GM23338 (cell line): ENCODE measurements around the gene HNRNPC. TPM values are rescaled to one million over a fixed set of nuclear protein-coding genes. Genes with fewer than 3 reads are reported as not detected.

Source experiments
- ATAC-seq: fragments of 200-7000 bp; cut with Tn5 transposase; 3 replicates; pipeline ENCODE4 v1.9.1; 2020
- DNase-seq: peaks from one replicate; pipeline ENCODE4 v3.0.0-alpha.2; 2015; ENCODE audit warnings: low spot score
- H2AFZ ChIP-seq: fragments of 200-600 bp; sonication (generic); 2 replicates; pipeline ENCODE4 v1.8.0; 2016; ENCODE audit warnings: antibody characterized with exemption, mild to moderate bottlenecking, moderate library complexity
- H3F3A ChIP-seq: fragments of 200-600 bp; sonication (generic); replicated peaks from 2 replicates; pipeline ENCODE4 v1.8.0; 2017; ENCODE audit warnings: antibody characterized with exemption, mixed run types, low read depth
- H3K27ac ChIP-seq: fragments of 200-600 bp; sonication (generic); 2 replicates; pipeline ENCODE4 v1.6.1; 2016; ENCODE audit warnings: low read depth
- H3K27me3 ChIP-seq: fragments of 200-600 bp; sonication (generic); 2 replicates; pipeline ENCODE4 v1.8.0; 2016; ENCODE audit warnings: mild to moderate bottlenecking, mixed run types, moderate library complexity; ENCODE audit not compliant: insufficient read depth
- H3K36me3 ChIP-seq: fragments of 200-600 bp; sonication (generic); 2 replicates; pipeline ENCODE4 v1.8.0; 2016; ENCODE audit warnings: mild to moderate bottlenecking; ENCODE audit not compliant: insufficient read depth
- H3K4me1 ChIP-seq: fragments of 200-600 bp; sonication (generic); 2 replicates; pipeline ENCODE4 v1.8.0; 2016; ENCODE audit warnings: mild to moderate bottlenecking, moderate library complexity; ENCODE audit not compliant: insufficient read depth
- H3K4me2 ChIP-seq: fragments of 200-600 bp; sonication (generic); 2 replicates; pipeline ENCODE4 v1.7.1; 2017; ENCODE audit warnings: mixed run types
- H3K4me3 ChIP-seq: fragments of 200-600 bp; sonication (generic); 2 replicates; pipeline ENCODE4 v1.6.1; 2016; ENCODE audit warnings: mixed run types
- H3K79me2 ChIP-seq: fragments of 200-600 bp; sonication (generic); replicated peaks from 2 replicates; pipeline ENCODE4 v1.8.0; 2017; ENCODE audit warnings: mild to moderate bottlenecking; ENCODE audit not compliant: insufficient read depth
- H3K9me2 ChIP-seq: fragments of 200-600 bp; sonication (generic); 2 replicates; pipeline ENCODE4 v1.8.0; 2017; ENCODE audit not compliant: insufficient read depth
- H4K20me1 ChIP-seq: fragments of 200-600 bp; sonication (generic); replicated peaks from 2 replicates; pipeline ENCODE4 v1.8.0; 2017; ENCODE audit warnings: mild to moderate bottlenecking; ENCODE audit not compliant: insufficient read depth
- H3K27ac Mint-ChIP-seq: 2 replicates; pipeline ENCODE4 v1.8.0; 2020; ENCODE audit warnings: inconsistent platforms, mild to moderate bottlenecking, moderate library complexity, mixed read lengths
- H3K27me3 Mint-ChIP-seq: 3 replicates; pipeline ENCODE4 v1.8.0; 2022; ENCODE audit warnings: low read depth, mild to moderate bottlenecking, moderate library complexity, mixed read lengths, inconsistent platforms; ENCODE audit not compliant: insufficient read depth, poor library complexity
- H3K36me3 Mint-ChIP-seq: 3 replicates; pipeline ENCODE4 v1.8.0; 2021; ENCODE audit warnings: low read depth, mild to moderate bottlenecking, inconsistent platforms, moderate library complexity, mixed read lengths
- H3K4me1 Mint-ChIP-seq: 3 replicates; pipeline ENCODE4 v1.8.0; 2020; ENCODE audit warnings: mild to moderate bottlenecking, inconsistent platforms, mixed read lengths
- H3K4me3 Mint-ChIP-seq: 3 replicates; pipeline ENCODE4 v1.8.0; 2021; ENCODE audit warnings: moderate library complexity, mild to moderate bottlenecking, inconsistent platforms, mixed read lengths
- H3K9me3 Mint-ChIP-seq: 3 replicates; pipeline ENCODE4 v1.8.0; 2020; ENCODE audit warnings: moderate library complexity, mild to moderate bottlenecking, inconsistent platforms, mixed read lengths
- CREB1 ChIP-seq: fragments of 250-450 bp; sonication (Bioruptor Pico); IDR thresholded peaks from 2 replicates; pipeline ENCODE4 v1.5.0; 2020; ENCODE audit warnings: low read depth, mild to moderate bottlenecking, moderate library complexity
- EZH2 ChIP-seq: fragments of 200-600 bp; sonication (generic); IDR thresholded peaks from one replicate; pipeline ENCODE4 v1.8.0; 2017; ENCODE audit warnings: antibody characterized with exemption, mild to moderate bottlenecking, low read depth; ENCODE audit not compliant: unreplicated experiment
- EZH2phosphoT487 ChIP-seq: fragments of 200-600 bp; sonication (generic); IDR thresholded peaks from one replicate; pipeline ENCODE4 v1.8.1; 2018; ENCODE audit warnings: antibody characterized with exemption; ENCODE audit not compliant: unreplicated experiment
- JUNB ChIP-seq: IDR thresholded peaks from one replicate; pipeline ENCODE4 v1.6.1; 2016; ENCODE audit warnings: antibody characterized with exemption; ENCODE audit not compliant: unreplicated experiment
- NANOG ChIP-seq: IDR thresholded peaks from 2 replicates; pipeline ENCODE4 v1.6.1; 2016; ENCODE audit warnings: antibody characterized with exemption, borderline replicate concordance
- POLR2AphosphoS5 ChIP-seq: IDR thresholded peaks from 2 replicates; pipeline ENCODE4 v1.6.1; 2016; ENCODE audit warnings: antibody characterized with exemption, low read depth
- STAT1 ChIP-seq: IDR thresholded peaks from one replicate; pipeline ENCODE4 v1.6.1; 2016; ENCODE audit warnings: antibody characterized with exemption; ENCODE audit not compliant: unreplicated experiment
- ZNF114 ChIP-seq: fragments of 250-450 bp; sonication (Bioruptor Pico); IDR thresholded peaks from 2 replicates; pipeline ENCODE4 v1.5.0; 2020; ENCODE audit warnings: mild to moderate bottlenecking, moderate library complexity
- ZNF331 ChIP-seq: fragments of 250-450 bp; sonication (Bioruptor Pico); IDR thresholded peaks from 2 replicates; pipeline ENCODE4 v1.5.0; 2020; ENCODE audit warnings: low read depth, mild to moderate bottlenecking, moderate library complexity
- polyA plus RNA-seq: library from polyadenylated mRNA; unstranded; fragments of >200 nt; fragmentation: Nextera tagmentation; extraction: Ambion mirVana; gene quantifications from 2 replicates; pipeline ENCODE4 v1.2.1, GENCODE V29; 2016
- total RNA-seq: library from RNA; depleted of rRNA; stranded (reverse); fragments of >200 nt; shearing (Covaris generic); gene quantifications from 2 replicates; pipeline ENCODE4 v1.2.3, GENCODE V29; 2014
- TF ChIP-seq, protein P1 (sequence below): IDR thresholded peaks from one replicate; pipeline ENCODE4 v1.6.1; 2018; ENCODE audit warnings: antibody characterized with exemption; ENCODE audit not compliant: unreplicated experiment
- TF ChIP-seq, protein P2 (sequence below), 2 experiments: fragments of 200-600 bp in 1 of 2; sonication (generic) in 1 of 2; conservative IDR thresholded peaks; 2 replicates each; pipeline versions ENCODE4 v1.5.1 to v1.6.1; 2016 to 2017; ENCODE audit warnings: antibody characterized with exemption in 2 of 2, low read depth in 2 of 2, mild to moderate bottlenecking in 2 of 2, moderate library complexity in 1 of 2
- TF ChIP-seq, protein P3 (sequence below): fragments of 250-450 bp; sonication (Bioruptor Pico); IDR thresholded peaks from 2 replicates; pipeline ENCODE4 v1.5.0; 2020; ENCODE audit warnings: mild to moderate bottlenecking, moderate library complexity
- TF ChIP-seq, protein P4 (sequence below): IDR thresholded peaks from 2 replicates; pipeline ENCODE4 v1.6.1; 2016; ENCODE audit warnings: antibody characterized with exemption

Gene HNRNPC
- total and polyA plus RNA-seq, 2 experiments from 2014 or later = 1,259 to 1,296 TPM

DNA sequence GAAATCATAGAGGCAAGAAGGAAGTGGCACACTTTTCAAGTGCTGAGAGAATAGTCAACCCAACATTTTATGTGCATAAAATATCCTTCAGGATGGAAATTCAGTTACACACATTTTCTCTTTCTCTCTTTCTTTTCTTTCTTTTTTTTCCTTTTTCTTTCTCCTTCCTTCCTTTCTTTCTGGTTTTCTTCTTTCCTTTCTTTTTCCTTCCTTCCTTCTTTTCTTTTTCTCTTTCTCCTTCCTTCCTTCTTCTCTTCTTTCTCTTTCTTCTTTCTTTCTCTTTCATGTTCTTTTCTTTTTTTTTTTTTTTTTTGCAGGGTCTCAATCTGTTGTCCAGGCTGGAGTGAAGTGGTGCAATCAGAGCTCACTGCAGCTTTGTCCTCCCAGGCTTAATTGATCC lies 74.6 kb downstream of the HNRNPC start:
- Histone ChIP-seq H3K4me3 (no peak overlapping the region), H3K36me3 (no peaks in the 10 kb centered on the region), H2AFZ (no peak overlapping the region), H3K79me2 (no peaks in the 10 kb centered on the region), H3K27ac (no peak overlapping the region), H3K4me2 (no peak overlapping the region), H3K9me2 (peaks cover 9% of the 10 kb centered on the region; the same call in 1 of the 2 replicates), H3K4me1 (peaks cover 11% of the 10 kb centered on the region), H3K27me3 (no peaks in the 10 kb centered on the region), H3F3A (0 out of 2 replicates have a peak, but pooled peaks cover 3% of the 10 kb centered on the region), H4K20me1 (no peaks in the 10 kb centered on the region)
- Mint-ChIP-seq H3K9me3 (peaks cover 3% of the 10 kb centered on the region; the same call in 1 of the 3 replicates), H3K27ac (no peak overlapping the region), H3K4me3 (no peak overlapping the region), H3K4me1 (peaks cover 15% of the 10 kb centered on the region), H3K27me3 (peaks cover 7% of the 10 kb centered on the region), H3K36me3 (no peaks in the 10 kb centered on the region)
- no peak for TF ChIP-seq ZNF331 (CRISPR knock-in tag)
- TF ChIP-seq EZH2 = no peak
- no peak for TF ChIP-seq EZH2phosphoT487
- TF ChIP-seq, protein P1, sequence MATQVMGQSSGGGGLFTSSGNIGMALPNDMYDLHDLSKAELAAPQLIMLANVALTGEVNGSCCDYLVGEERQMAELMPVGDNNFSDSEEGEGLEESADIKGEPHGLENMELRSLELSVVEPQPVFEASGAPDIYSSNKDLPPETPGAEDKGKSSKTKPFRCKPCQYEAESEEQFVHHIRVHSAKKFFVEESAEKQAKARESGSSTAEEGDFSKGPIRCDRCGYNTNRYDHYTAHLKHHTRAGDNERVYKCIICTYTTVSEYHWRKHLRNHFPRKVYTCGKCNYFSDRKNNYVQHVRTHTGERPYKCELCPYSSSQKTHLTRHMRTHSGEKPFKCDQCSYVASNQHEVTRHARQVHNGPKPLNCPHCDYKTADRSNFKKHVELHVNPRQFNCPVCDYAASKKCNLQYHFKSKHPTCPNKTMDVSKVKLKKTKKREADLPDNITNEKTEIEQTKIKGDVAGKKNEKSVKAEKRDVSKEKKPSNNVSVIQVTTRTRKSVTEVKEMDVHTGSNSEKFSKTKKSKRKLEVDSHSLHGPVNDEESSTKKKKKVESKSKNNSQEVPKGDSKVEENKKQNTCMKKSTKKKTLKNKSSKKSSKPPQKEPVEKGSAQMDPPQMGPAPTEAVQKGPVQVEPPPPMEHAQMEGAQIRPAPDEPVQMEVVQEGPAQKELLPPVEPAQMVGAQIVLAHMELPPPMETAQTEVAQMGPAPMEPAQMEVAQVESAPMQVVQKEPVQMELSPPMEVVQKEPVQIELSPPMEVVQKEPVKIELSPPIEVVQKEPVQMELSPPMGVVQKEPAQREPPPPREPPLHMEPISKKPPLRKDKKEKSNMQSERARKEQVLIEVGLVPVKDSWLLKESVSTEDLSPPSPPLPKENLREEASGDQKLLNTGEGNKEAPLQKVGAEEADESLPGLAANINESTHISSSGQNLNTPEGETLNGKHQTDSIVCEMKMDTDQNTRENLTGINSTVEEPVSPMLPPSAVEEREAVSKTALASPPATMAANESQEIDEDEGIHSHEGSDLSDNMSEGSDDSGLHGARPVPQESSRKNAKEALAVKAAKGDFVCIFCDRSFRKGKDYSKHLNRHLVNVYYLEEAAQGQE = no peak
- TF ChIP-seq POLR2AphosphoS5 = no peak
- TF ChIP-seq ZNF114 = no peak
- TF ChIP-seq STAT1 = no peak
- no peak for TF ChIP-seq CREB1
- TF ChIP-seq, protein P2, sequence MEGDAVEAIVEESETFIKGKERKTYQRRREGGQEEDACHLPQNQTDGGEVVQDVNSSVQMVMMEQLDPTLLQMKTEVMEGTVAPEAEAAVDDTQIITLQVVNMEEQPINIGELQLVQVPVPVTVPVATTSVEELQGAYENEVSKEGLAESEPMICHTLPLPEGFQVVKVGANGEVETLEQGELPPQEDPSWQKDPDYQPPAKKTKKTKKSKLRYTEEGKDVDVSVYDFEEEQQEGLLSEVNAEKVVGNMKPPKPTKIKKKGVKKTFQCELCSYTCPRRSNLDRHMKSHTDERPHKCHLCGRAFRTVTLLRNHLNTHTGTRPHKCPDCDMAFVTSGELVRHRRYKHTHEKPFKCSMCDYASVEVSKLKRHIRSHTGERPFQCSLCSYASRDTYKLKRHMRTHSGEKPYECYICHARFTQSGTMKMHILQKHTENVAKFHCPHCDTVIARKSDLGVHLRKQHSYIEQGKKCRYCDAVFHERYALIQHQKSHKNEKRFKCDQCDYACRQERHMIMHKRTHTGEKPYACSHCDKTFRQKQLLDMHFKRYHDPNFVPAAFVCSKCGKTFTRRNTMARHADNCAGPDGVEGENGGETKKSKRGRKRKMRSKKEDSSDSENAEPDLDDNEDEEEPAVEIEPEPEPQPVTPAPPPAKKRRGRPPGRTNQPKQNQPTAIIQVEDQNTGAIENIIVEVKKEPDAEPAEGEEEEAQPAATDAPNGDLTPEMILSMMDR (conservative IDR thresholded peaks at IDR 0.05; ENCODE audit: low read depth in 2 of 2) = no peak
- TF ChIP-seq JUNB = no peak
- TF ChIP-seq, protein P3, sequence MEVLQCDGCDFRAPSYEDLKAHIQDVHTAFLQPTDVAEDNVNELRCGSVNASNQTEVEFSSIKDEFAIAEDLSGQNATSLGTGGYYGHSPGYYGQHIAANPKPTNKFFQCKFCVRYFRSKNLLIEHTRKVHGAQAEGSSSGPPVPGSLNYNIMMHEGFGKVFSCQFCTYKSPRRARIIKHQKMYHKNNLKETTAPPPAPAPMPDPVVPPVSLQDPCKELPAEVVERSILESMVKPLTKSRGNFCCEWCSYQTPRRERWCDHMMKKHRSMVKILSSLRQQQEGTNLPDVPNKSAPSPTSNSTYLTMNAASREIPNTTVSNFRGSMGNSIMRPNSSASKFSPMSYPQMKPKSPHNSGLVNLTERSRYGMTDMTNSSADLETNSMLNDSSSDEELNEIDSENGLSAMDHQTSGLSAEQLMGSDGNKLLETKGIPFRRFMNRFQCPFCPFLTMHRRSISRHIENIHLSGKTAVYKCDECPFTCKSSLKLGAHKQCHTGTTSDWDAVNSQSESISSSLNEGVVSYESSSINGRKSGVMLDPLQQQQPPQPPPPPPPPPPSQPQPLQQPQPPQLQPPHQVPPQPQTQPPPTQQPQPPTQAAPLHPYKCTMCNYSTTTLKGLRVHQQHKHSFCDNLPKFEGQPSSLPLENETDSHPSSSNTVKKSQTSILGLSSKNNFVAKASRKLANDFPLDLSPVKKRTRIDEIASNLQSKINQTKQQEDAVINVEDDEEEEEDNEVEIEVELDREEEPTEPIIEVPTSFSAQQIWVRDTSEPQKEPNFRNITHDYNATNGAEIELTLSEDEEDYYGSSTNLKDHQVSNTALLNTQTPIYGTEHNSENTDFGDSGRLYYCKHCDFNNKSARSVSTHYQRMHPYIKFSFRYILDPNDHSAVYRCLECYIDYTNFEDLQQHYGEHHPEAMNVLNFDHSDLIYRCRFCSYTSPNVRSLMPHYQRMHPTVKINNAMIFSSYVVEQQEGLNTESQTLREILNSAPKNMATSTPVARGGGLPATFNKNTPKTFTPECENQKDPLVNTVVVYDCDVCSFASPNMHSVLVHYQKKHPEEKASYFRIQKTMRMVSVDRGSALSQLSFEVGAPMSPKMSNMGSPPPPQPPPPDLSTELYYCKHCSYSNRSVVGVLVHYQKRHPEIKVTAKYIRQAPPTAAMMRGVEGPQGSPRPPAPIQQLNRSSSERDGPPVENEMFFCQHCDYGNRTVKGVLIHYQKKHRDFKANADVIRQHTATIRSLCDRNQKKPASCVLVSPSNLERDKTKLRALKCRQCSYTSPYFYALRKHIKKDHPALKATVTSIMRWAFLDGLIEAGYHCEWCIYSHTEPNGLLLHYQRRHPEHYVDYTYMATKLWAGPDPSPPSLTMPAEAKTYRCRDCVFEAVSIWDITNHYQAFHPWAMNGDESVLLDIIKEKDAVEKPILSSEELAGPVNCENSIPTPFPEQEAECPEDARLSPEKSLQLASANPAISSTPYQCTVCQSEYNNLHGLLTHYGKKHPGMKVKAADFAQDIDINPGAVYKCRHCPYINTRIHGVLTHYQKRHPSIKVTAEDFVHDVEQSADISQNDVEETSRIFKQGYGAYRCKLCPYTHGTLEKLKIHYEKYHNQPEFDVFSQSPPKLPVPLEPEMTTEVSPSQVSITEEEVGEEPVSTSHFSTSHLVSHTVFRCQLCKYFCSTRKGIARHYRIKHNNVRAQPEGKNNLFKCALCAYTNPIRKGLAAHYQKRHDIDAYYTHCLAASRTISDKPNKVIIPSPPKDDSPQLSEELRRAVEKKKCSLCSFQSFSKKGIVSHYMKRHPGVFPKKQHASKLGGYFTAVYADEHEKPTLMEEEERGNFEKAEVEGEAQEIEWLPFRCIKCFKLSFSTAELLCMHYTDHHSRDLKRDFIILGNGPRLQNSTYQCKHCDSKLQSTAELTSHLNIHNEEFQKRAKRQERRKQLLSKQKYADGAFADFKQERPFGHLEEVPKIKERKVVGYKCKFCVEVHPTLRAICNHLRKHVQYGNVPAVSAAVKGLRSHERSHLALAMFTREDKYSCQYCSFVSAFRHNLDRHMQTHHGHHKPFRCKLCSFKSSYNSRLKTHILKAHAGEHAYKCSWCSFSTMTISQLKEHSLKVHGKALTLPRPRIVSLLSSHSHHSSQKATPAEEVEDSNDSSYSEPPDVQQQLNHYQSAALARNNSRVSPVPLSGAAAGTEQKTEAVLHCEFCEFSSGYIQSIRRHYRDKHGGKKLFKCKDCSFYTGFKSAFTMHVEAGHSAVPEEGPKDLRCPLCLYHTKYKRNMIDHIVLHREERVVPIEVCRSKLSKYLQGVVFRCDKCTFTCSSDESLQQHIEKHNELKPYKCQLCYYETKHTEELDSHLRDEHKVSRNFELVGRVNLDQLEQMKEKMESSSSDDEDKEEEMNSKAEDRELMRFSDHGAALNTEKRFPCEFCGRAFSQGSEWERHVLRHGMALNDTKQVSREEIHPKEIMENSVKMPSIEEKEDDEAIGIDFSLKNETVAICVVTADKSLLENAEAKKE (CRISPR knock-in tag) = no peak
- no peak for TF ChIP-seq NANOG
- TF ChIP-seq, protein P4, sequence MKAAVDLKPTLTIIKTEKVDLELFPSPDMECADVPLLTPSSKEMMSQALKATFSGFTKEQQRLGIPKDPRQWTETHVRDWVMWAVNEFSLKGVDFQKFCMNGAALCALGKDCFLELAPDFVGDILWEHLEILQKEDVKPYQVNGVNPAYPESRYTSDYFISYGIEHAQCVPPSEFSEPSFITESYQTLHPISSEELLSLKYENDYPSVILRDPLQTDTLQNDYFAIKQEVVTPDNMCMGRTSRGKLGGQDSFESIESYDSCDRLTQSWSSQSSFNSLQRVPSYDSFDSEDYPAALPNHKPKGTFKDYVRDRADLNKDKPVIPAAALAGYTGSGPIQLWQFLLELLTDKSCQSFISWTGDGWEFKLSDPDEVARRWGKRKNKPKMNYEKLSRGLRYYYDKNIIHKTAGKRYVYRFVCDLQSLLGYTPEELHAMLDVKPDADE = no peak
- ATAC-seq (no peak), DNase-seq (no peak)
